ENCODE measurements around the gene LINGO3. TPM values are rescaled to one million over a fixed set of nuclear protein-coding genes. Genes with fewer than 3 reads are reported as not detected.

LINGO3 gene
- total and polyA plus RNA-seq, 2 of the 4 experiments (the other 2 are of a cell fraction): not detected

DNA sequence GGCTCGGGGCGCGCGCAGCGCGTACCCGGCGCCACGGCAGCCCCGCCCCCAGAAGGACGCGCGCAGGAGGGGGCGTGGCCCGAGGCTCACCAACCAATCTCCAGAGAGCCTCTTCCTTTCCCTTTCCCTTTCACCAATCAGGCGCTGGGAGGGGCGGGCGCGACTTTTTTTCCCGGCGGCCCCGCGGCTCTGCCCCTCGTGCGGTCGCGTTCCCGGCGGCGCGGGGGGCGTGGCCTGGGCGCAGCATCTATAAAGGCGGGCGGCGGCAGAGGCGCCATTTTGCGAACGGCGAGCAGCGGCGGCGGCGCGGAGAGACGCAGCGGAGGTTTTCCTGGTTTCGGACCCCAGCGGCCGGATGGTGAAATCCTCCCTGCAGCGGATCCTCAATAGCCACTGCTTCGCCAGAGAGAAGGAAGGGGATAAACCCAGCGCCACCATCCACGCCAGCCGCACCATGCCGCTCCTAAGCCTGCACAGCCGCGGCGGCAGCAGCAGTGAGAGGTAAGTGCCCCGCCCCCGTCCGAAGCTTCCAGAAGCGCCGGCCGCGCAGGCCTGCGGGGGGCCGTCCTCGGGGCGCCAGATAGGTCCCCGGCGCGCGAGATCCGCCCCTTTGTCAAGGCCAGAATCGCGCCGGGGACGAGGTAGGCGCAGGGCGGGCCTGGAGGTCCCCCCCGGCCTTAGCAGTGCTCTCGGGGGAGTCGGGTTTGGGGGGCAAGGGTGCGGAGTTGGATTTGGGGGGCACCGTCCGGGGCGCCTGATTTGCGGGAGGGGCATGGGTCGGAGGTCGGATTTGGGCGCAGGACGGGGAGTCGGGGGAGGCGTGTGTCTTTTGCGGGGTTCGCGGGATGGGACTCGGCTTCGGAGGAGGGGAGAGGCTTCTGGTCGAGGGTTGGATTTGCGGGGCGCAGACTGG, 38.5 kb downstream of the LINGO3 start:
- peak overlapping the region; percentile 89 for H3K4ac ChIP-seq (ENCODE audit: low read depth, low read length)
- in situ Hi-C loops (cut with MboI; ENCODE audit: low sequenced_read_pairs): loop anchor here (10.0 kb wide), 1 partner anchor 345 kb away; no protein-coding TSS in a partner anchor
- H4K91ac ChIP-seq (ENCODE audit: insufficient read depth, low read depth, low read length): no peak overlapping the region; the same call in 1 of the 2 replicates
- BruUV-seq (replicated peaks): no TSS peak
- H2BK15ac ChIP-seq (ENCODE audit: low read depth, low read length): no peak overlapping the region
- peak overlapping the region; percentile 67 for H2BK5ac ChIP-seq (ENCODE audit: low read depth, low read length, poor library complexity, severe bottlenecking)
- H3K56ac ChIP-seq (ENCODE audit: extremely low read depth, insufficient read depth, low read length): peak overlapping the region; percentile 66; the same call in 1 of the 2 replicates
- peak overlapping the region; percentile 94 for H2AK5ac ChIP-seq (ENCODE audit: low read depth, low read length)
- WGBS, 2 experiments (ENCODE audit: extremely low coverage in 2 of 2, insufficient read length in 1 of 2): 0% methylated on average over 56 of the region's 103 CpGs; no CpG with 5 or more reads in 1 of the 2 experiments
- H3K27ac ChIP-seq (ENCODE audit: insufficient read depth, low read length): peak overlapping the region; percentile 90
- H3K14ac ChIP-seq (replicated peaks; ENCODE audit: low read depth, low read length): peak overlapping the region; percentile 98
- DNase-seq (peak; percentile 93), ATAC-seq (ENCODE audit: low read depth) (peak; percentile 89)
- H2BK120ac ChIP-seq (ENCODE audit: low read depth, low read length): no peak overlapping the region
- H3K18ac ChIP-seq (ENCODE audit: low read depth, low read length): no peak overlapping the region; the same call in 1 of the 2 replicates
- ChIA-PET POLR2A (ENCODE audit: unreplicated experiment) (interaction anchor here (1.0 kb wide), 2 partner anchors 10 to 30 kb away, joined by 4 to 5 read pairs; no protein-coding TSS in a partner anchor), CTCF (no interaction called here)
- no peak overlapping the region for H2BK20ac ChIP-seq (ENCODE audit: low read depth, low read length)
- peak overlapping the region; percentile 72 for H3K4me3 ChIP-seq (ENCODE audit: insufficient read depth, low read depth, low read length)
- peaks cover 23% of the 10 kb centered on the region for H3K36me3 ChIP-seq (ENCODE audit: control insufficient read depth, insufficient read depth, low read length)
- dilution Hi-C loops (cut with HindIII; ENCODE audit: low sequenced_read_pairs, unreplicated experiment): no loop called here
- peak overlapping the region; percentile 96 for H3K9ac ChIP-seq (ENCODE audit: low read depth, low read length)
- H3K9me1 ChIP-seq (ENCODE audit: insufficient read depth, low read length): no peaks in the 10 kb centered on the region; the same call in 1 of the 2 replicates
- H4K5ac ChIP-seq (ENCODE audit: low read depth, low read length): no peak overlapping the region
- H2AK9ac ChIP-seq (replicated peaks; ENCODE audit: low read depth, low read length, poor library complexity): peak overlapping the region; percentile 95
- peak overlapping the region in 1 of 2 experiments; percentile 56; a peak in 3 of 4 replicates for H4K8ac ChIP-seq (ENCODE audit: low read depth in 2 of 2, low read length in 2 of 2)
- peaks cover 15% of the 10 kb centered on the region for H3K4me1 ChIP-seq (ENCODE audit: control insufficient read depth, insufficient read depth, low read length)
- H3K27me3 ChIP-seq (ENCODE audit: control insufficient read depth, insufficient read depth, low read length): no peaks in the 10 kb centered on the region
- H3K9me3 ChIP-seq (ENCODE audit: control insufficient read depth, insufficient read depth, low read length): no peaks in the 10 kb centered on the region
- H3K79me1 ChIP-seq (ENCODE audit: low read depth in 1 of 2, low read length in 2 of 2): peaks cover 7 to 36% of the 10 kb centered on the region in 2 experiments
- intact Hi-C loops (cut with micrococcal nuclease): loop anchor here (5.0 kb wide), 1 partner anchor 112 kb away; no protein-coding TSS in a partner anchor
- H2AFZ ChIP-seq (replicated peaks; ENCODE audit: low read length, poor library complexity): peak overlapping the region; percentile 96
- no peak overlapping the region for H3K4me2 ChIP-seq (ENCODE audit: low read depth, low read length)
- H3K23ac ChIP-seq (ENCODE audit: low read depth, low read length): peak overlapping the region; percentile 93
- peaks cover 52% of the 10 kb centered on the region for H4K20me1 ChIP-seq (ENCODE audit: insufficient read depth, low read length)
- TF ChIP-seq MXI1 (IDR thresholded peaks at IDR 0.05; ENCODE audit: borderline replicate concordance, low read depth, low read length): 0 out of 2 replicates have a peak, but pooled peaks have one; percentile 26
- TF ChIP-seq, protein P1, sequence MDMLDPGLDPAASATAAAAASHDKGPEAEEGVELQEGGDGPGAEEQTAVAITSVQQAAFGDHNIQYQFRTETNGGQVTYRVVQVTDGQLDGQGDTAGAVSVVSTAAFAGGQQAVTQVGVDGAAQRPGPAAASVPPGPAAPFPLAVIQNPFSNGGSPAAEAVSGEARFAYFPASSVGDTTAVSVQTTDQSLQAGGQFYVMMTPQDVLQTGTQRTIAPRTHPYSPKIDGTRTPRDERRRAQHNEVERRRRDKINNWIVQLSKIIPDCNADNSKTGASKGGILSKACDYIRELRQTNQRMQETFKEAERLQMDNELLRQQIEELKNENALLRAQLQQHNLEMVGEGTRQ (IDR thresholded peaks at IDR 0.05; ENCODE audit: low read depth, low read length): peak; percentile 63
- 0 out of 2 replicates have a peak, but pooled peaks have one; percentile 48 for TF ChIP-seq CHD1 (IDR thresholded peaks at IDR 0.05; ENCODE audit: low read depth, low read length)
- TF ChIP-seq RCOR1 (IDR thresholded peaks at IDR 0.05; ENCODE audit: insufficient replicate concordance, low read length): no peak
- TF ChIP-seq SMC3 (IDR thresholded peaks at IDR 0.05; ENCODE audit: low read depth, low read length): no peak
- no peak for TF ChIP-seq RAD21 (IDR thresholded peaks at IDR 0.05; ENCODE audit: low read length)
- TF ChIP-seq NFE2L2 (IDR thresholded peaks at IDR 0.05; ENCODE audit: low read depth, low read length): no peak
- no peak for TF ChIP-seq MAFK (IDR thresholded peaks at IDR 0.05; ENCODE audit: low read depth, low read length)
- TF ChIP-seq, protein P2, sequence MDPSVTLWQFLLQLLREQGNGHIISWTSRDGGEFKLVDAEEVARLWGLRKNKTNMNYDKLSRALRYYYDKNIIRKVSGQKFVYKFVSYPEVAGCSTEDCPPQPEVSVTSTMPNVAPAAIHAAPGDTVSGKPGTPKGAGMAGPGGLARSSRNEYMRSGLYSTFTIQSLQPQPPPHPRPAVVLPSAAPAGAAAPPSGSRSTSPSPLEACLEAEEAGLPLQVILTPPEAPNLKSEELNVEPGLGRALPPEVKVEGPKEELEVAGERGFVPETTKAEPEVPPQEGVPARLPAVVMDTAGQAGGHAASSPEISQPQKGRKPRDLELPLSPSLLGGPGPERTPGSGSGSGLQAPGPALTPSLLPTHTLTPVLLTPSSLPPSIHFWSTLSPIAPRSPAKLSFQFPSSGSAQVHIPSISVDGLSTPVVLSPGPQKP (IDR thresholded peaks at IDR 0.05; ENCODE audit: borderline replicate concordance, low read depth, low read length): no peak
- no peak for TF ChIP-seq CEBPB (IDR thresholded peaks at IDR 0.05; ENCODE audit: low read depth, low read length)
- peak; percentile 67 for TF ChIP-seq BHLHE40 (IDR thresholded peaks at IDR 0.05; ENCODE audit: low read depth, low read length)
- no peak for TF ChIP-seq FOS (IDR thresholded peaks at IDR 0.05; ENCODE audit: low read depth, low read length)
- no peak for TF ChIP-seq RFX5 (IDR thresholded peaks at IDR 0.05; ENCODE audit: low read depth, low read length)
- TF ChIP-seq MAZ (IDR thresholded peaks at IDR 0.05; ENCODE audit: borderline replicate concordance, low read depth, low read length): peak; percentile 68; the same call in 1 of the 2 replicates
